Transverse colon (tissue), 4 donors: ENCODE measurements around the gene NXNL2.

ENCODE experiments used
- EP300 ChIP-seq: sonication (generic); formaldehyde crosslinking; IDR thresholded peaks from one replicate; pipeline ENCODE4 v1.6.1; 2017; ENCODE audit warnings: antibody characterized with exemption, low read depth
- POLR2A ChIP-seq: fragments of 450-650 bp; IDR thresholded peaks from one replicate; pipeline ENCODE4 v1.6.1; 2016; ENCODE audit warnings: antibody characterized with exemption, mild to moderate bottlenecking, moderate library complexity
- POLR2AphosphoS5 ChIP-seq, 3 donors: sonication (generic); formaldehyde crosslinking; IDR thresholded peaks; one replicate each; pipeline ENCODE4 v1.6.1; 2016; ENCODE audit warnings: antibody characterized with exemption in 3 of 3
- TF ChIP-seq, protein P1 (sequence below), 5 experiments: fragments of 200-600 bp in 3 of 5; fragments of 450-650 bp in 2 of 5; sonication (generic) in 3 of 5; IDR thresholded peaks; 1 replicate in 2 of 5; 2 replicates in 3 of 5; pipeline ENCODE4 v1.5.1; 2016 to 2017; ENCODE audit warnings: antibody characterized with exemption in 5 of 5, inconsistent platforms in 3 of 5, mild to moderate bottlenecking in 2 of 5, moderate library complexity in 1 of 5

DNA sequence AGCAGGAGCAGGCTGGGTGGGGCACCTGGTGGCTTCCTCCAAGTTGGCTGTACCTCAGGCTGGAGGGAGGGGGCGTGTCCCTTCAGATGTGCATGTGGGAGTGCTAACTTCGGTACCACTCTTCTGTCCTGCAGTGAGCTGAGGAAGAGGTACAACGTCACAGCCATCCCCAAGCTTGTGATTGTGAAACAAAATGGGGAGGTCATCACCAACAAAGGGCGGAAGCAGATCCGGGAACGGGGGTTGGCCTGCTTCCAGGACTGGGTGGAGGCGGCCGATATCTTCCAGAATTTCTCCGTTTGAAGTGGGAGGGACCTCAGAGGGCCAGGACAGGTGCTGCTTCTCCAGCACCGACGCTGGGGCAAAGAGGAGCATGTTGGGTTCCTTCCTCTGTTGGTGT, 9.3 kb downstream of the NXNL2 start:
- TF ChIP-seq POLR2A, result no peak
- TF ChIP-seq, protein P1, sequence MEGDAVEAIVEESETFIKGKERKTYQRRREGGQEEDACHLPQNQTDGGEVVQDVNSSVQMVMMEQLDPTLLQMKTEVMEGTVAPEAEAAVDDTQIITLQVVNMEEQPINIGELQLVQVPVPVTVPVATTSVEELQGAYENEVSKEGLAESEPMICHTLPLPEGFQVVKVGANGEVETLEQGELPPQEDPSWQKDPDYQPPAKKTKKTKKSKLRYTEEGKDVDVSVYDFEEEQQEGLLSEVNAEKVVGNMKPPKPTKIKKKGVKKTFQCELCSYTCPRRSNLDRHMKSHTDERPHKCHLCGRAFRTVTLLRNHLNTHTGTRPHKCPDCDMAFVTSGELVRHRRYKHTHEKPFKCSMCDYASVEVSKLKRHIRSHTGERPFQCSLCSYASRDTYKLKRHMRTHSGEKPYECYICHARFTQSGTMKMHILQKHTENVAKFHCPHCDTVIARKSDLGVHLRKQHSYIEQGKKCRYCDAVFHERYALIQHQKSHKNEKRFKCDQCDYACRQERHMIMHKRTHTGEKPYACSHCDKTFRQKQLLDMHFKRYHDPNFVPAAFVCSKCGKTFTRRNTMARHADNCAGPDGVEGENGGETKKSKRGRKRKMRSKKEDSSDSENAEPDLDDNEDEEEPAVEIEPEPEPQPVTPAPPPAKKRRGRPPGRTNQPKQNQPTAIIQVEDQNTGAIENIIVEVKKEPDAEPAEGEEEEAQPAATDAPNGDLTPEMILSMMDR (IDR thresholded peaks at IDR 0.05), result no peak
- TF ChIP-seq EP300, result no peak
- TF ChIP-seq POLR2AphosphoS5 (IDR thresholded peaks at IDR 0.05), result no peak
